Endothelial cell of umbilical vein (primary cell): ENCODE results near the gene ASZ1. TPM values are rescaled to one million over a fixed set of nuclear protein-coding genes. Genes with fewer than 3 reads are reported as not detected.

Source experiments
- BruUV-seq: library from RNA; stranded (reverse); fragments of 400-500 nt; replicated peaks from 2 replicates; lab custom pipeline; 2021; lab: Mats Ljungman, UMichigan
- CTCF ChIA-PET: fragments of 300-600, 350-600 bp; sonication (Branson Sonifier 250); formaldehyde crosslinking; loops from one replicate; lab custom pipeline; 2021; ENCODE audit warnings: antibody characterized with exemption, inconsistent platforms; lab: Charles Lee
- POLR2A ChIA-PET: fragments of 300-600, 350-600 bp; sonication (Branson Sonifier 250); formaldehyde crosslinking; loops from one replicate; lab custom pipeline; 2021; ENCODE audit warnings: antibody characterized with exemption, inconsistent platforms; lab: Charles Lee
- DNase-seq: peaks from one replicate; pipeline ENCODE4 v3.0.0-alpha.2; 2011; ENCODE audit warnings: low read depth, low spot score
- FAIRE-seq: peaks from 2 replicates; lab custom pipeline; 2011; peaks lifted over from hg19 to GRCh38; lab: Jason Lieb, UNC
- H2AFZ ChIP-seq: 2 replicates; pipeline ENCODE4 v1.6.0; 2012; ENCODE audit warnings: low read depth, low read length, control low read depth, inconsistent platforms
- H3K27ac ChIP-seq: 2 replicates; pipeline ENCODE4 v1.5.1; 2011; ENCODE audit warnings: low read depth, mild to moderate bottlenecking, control low read depth, low read length, moderate library complexity; ENCODE audit not compliant: insufficient read depth
- H3K27me3 ChIP-seq, 2 experiments: 2 replicates each; pipeline versions ENCODE4 v1.6.0 to v1.6.1; 2011; ENCODE audit warnings: low read length in 2 of 2, mixed read lengths in 1 of 2; ENCODE audit not compliant: control insufficient read depth in 2 of 2, insufficient read depth in 2 of 2
- H3K36me3 ChIP-seq, 2 experiments: 2 replicates in 1 of 2; 3 replicates in 1 of 2; pipeline ENCODE4 v1.5.1; 2011; ENCODE audit warnings: low read length in 2 of 2, mild to moderate bottlenecking in 1 of 2, moderate library complexity in 1 of 2; ENCODE audit not compliant: control insufficient read depth in 2 of 2, insufficient read depth in 2 of 2; ENCODE audit errors: extremely low read depth in 1 of 2
- H3K4me1 ChIP-seq: 3 replicates; pipeline ENCODE4 v1.5.1; 2011; ENCODE audit warnings: mild to moderate bottlenecking, low read length; ENCODE audit not compliant: control insufficient read depth, insufficient read depth; ENCODE audit errors: extremely low read depth
- H3K4me2 ChIP-seq: 2 replicates; pipeline ENCODE4 v1.6.1; 2011; ENCODE audit warnings: low read length, control low read depth, mixed read lengths; ENCODE audit not compliant: insufficient read depth
- H3K4me3 ChIP-seq, 3 experiments: fragments of 200-600 bp in 1 of 3; sonication (generic), shearing (Covaris generic) in 1 of 3; replicated peaks in 1 of 3; 2 replicates each; pipeline ENCODE4 v1.5.1; 2011 to 2016; ENCODE audit warnings: control low read depth in 3 of 3, low read length in 3 of 3, mild to moderate bottlenecking in 2 of 3, inconsistent platforms in 1 of 3, low read depth in 1 of 3, moderate library complexity in 1 of 3; ENCODE audit not compliant: insufficient read depth in 1 of 3
- H3K79me2 ChIP-seq: 2 replicates; pipeline ENCODE4 v1.6.0; 2012; ENCODE audit warnings: low read length, inconsistent platforms; ENCODE audit not compliant: control insufficient read depth, insufficient read depth
- H3K9ac ChIP-seq: replicated peaks from 2 replicates; pipeline ENCODE3; 2011; ENCODE audit warnings: low read length, control low read depth; ENCODE audit not compliant: insufficient read depth; ENCODE audit errors: extremely low read depth
- H3K9me1 ChIP-seq: replicated peaks from 3 replicates; pipeline ENCODE4 v1.6.0; 2011; ENCODE audit warnings: mild to moderate bottlenecking, low read length; ENCODE audit not compliant: control insufficient read depth, insufficient read depth; ENCODE audit errors: extremely low read depth
- H3K9me3 ChIP-seq: replicated peaks from 2 replicates; pipeline ENCODE4 v1.5.1; 2012; ENCODE audit warnings: low read length, inconsistent platforms; ENCODE audit not compliant: control insufficient read depth, insufficient read depth
- H4K20me1 ChIP-seq: replicated peaks from 2 replicates; pipeline ENCODE3; 2011; ENCODE audit warnings: mild to moderate bottlenecking, low read length; ENCODE audit not compliant: control insufficient read depth, insufficient read depth; ENCODE audit errors: extremely low read depth
- CTCF ChIP-seq, 2 donors: IDR thresholded peaks; 1 replicate in 1 of 2; 2 replicates in 1 of 2; pipeline ENCODE4 v1.5.1; 2011; ENCODE audit warnings: low read length in 2 of 2, mild to moderate bottlenecking in 2 of 2, moderate library complexity in 2 of 2, control low read depth in 1 of 2, inconsistent platforms in 1 of 2, low read depth in 1 of 2; ENCODE audit not compliant: insufficient read depth in 1 of 2; ENCODE audit errors: extremely low read depth in 1 of 2
- FOS ChIP-seq: IDR thresholded peaks from 2 replicates; pipeline ENCODE4 v1.6.1; 2011; ENCODE audit warnings: mild to moderate bottlenecking, low read length, moderate library complexity, borderline replicate concordance; ENCODE audit not compliant: insufficient read depth
- GATA2 ChIP-seq: IDR thresholded peaks from 2 replicates; pipeline ENCODE4 v1.7.0; 2011; ENCODE audit warnings: low read depth, mild to moderate bottlenecking, moderate library complexity, mixed read lengths, low read length; ENCODE audit not compliant: insufficient read length, insufficient read depth
- JUN ChIP-seq: IDR thresholded peaks from 2 replicates; pipeline ENCODE4 v1.6.1; 2011; ENCODE audit warnings: borderline replicate concordance, low read depth; ENCODE audit not compliant: insufficient read length, insufficient read depth
- MAX ChIP-seq: IDR thresholded peaks from 2 replicates; pipeline ENCODE4 v1.6.1; 2011; ENCODE audit not compliant: insufficient read depth, insufficient read length
- MYC ChIP-seq: IDR thresholded peaks from one replicate; pipeline ENCODE4 v1.6.1; 2011; ENCODE audit warnings: mild to moderate bottlenecking, low read depth, low read length
- POLR2A ChIP-seq: IDR thresholded peaks from 2 replicates; pipeline ENCODE4 v1.6.1; 2012; ENCODE audit warnings: low read depth, mild to moderate bottlenecking, control low read depth, low read length
- POLR2AphosphoS5 ChIP-seq: IDR thresholded peaks from 2 replicates; pipeline ENCODE4 v1.6.1; 2012; ENCODE audit warnings: low read depth, mild to moderate bottlenecking, control low read depth, low read length, moderate library complexity; ENCODE audit not compliant: insufficient read depth
- dilution Hi-C: fragments of 300-500 bp; cut with MboI; formaldehyde crosslinking; loops from one replicate; pipeline ENCODE4 v1.15.0; 2019; ENCODE audit warnings: low sequenced_read_pairs; ENCODE audit not compliant: extremely low pct_ligation_motif_present
- intact Hi-C: fragments of 100-400 bp; cut with micrococcal nuclease; formaldehyde crosslinking; loops from one replicate; pipeline ENCODE4 v1.10.0; 2022
- polyA plus RNA-seq, 4 experiments: library from polyadenylated mRNA; depleted of rRNA in 3 of 4; stranded (reverse) in 3 of 4; unstranded in 1 of 4; fragments of >200 nt; gene quantifications; 2 replicates each; pipeline versions ENCODE4 v1.2.1 to v1.2.3, GENCODE V29; 2011 to 2012; ENCODE audit warnings: missing spikeins in 1 of 4
- total RNA-seq: library from RNA; stranded (reverse); gene quantifications from 2 replicates; pipeline ENCODE4 v1.2.3, GENCODE V29; 2021

The ASZ1 gene
- total and polyA plus RNA-seq, 2 donors (not counting 3 experiments of a cell fraction or from before 2014, with no cell fraction given), result not detected

- FAIRE-seq, result no peak
- peaks cover 2 to 10% of the 10 kb centered on the region in 2 experiments for H3K27me3 ChIP-seq
- no peaks in the 10 kb centered on the region for H3K9me1 ChIP-seq
- no peak overlapping the region for H2AFZ ChIP-seq
- H3K9me3 ChIP-seq, result no peaks in the 10 kb centered on the region
- intact Hi-C loops (no loop called here), dilution Hi-C loops (no loop called here)
- no peak overlapping the region for H3K9ac ChIP-seq
- no peak for DNase-seq
- no TSS peak for BruUV-seq
- no peaks in the 10 kb centered on the region for H3K79me2 ChIP-seq
- no peak overlapping the region for H3K4me3 ChIP-seq
- H4K20me1 ChIP-seq, result no peaks in the 10 kb centered on the region
- ChIA-PET CTCF (interaction anchor here (2.2 to 2.3 kb wide), 2 partner anchors 13 to 136 kb away, joined by 5 read pairs; no protein-coding TSS in a partner anchor), POLR2A (no interaction called here)
- TF ChIP-seq MAX (no peak), JUN (no peak), CTCF (IDR thresholded peaks at IDR 0.05; ENCODE audit: extremely low read depth in 1 of 2, insufficient read depth in 1 of 2, low read depth in 1 of 2, low read length in 2 of 2) (no peak), POLR2A (no peak), GATA2 (no peak), MYC (no peak), POLR2AphosphoS5 (no peak), FOS (no peak)
- H3K27ac ChIP-seq, result no peak overlapping the region
- no peak overlapping the region for H3K4me2 ChIP-seq
- H3K4me1 ChIP-seq, result no peaks in the 10 kb centered on the region
- H3K36me3 ChIP-seq, result no peaks in the 10 kb centered on the region
These were observed 79.2 kb downstream of the ASZ1 start for GRCh38 chr7:117347962-117348672.
